HG03469 (cell line): ENCODE measurements around the gene CDK5.

Source experiments
- ATAC-seq: cut with Tn5 transposase; IDR thresholded peaks from one replicate; pipeline ENCODE4 v1.9.1; 2021; ENCODE audit warnings: mild to moderate bottlenecking, moderate library complexity, moderate number of reproducible peaks; ENCODE audit not compliant: unreplicated experiment

CDK5 gene

GRCh38 chr7:151074817-151075661, 17.3 kb upstream of the CDK5 start:
- ATAC-seq: no peak

- ATAC-seq: no peak
Observed at GRCh38 chr7:151073990-151074389, 16.3 kb upstream of the CDK5 start.

GRCh38 chr7:151071032-151071866, 13.6 kb upstream of the CDK5 start:
- ATAC-seq: no peak

GRCh38 chr7:151070574-151070960, 12.9 kb upstream of the CDK5 start:
- no peak for ATAC-seq

GRCh38 chr7:151069841-151070573, 12.3 kb upstream of the CDK5 start:
- ATAC-seq: no peak

- no peak for ATAC-seq
Observed at GRCh38 chr7:151068069-151068773, 10.5 kb upstream of the CDK5 start.

GRCh38 chr7:151066273-151066974, 8.7 kb upstream of the CDK5 start:
- ATAC-seq: no peak

- no peak for ATAC-seq
Observed at GRCh38 chr7:151065516-151065915, 7.8 kb upstream of the CDK5 start.

GRCh38 chr7:151064993-151065392, 7.3 kb upstream of the CDK5 start:
- ATAC-seq: no peak

- ATAC-seq: no peak
Observed at GRCh38 chr7:151064454-151064853, 6.8 kb upstream of the CDK5 start.

GRCh38 chr7:151063212-151063561, 5.5 kb upstream of the CDK5 start:
- no peak for ATAC-seq

GRCh38 chr7:151062399-151063211, 4.9 kb upstream of the CDK5 start:
- ATAC-seq: no peak

GRCh38 chr7:151062111-151062398, 4.4 kb upstream of the CDK5 start:
- no peak for ATAC-seq

- no peak for ATAC-seq
Observed at GRCh38 chr7:151061213-151062110, 3.8 kb upstream of the CDK5 start.

GRCh38 chr7:151060416-151061212, 2.9 kb upstream of the CDK5 start:
- no peak for ATAC-seq

GRCh38 chr7:151060113-151060415, 2.4 kb upstream of the CDK5 start:
- ATAC-seq: no peak

GRCh38 chr7:151059367-151060112, 1.8 kb upstream of the CDK5 start, which contains the start of gene SLC4A2:
Gene SLC4A2, plus strand, starts transcription at chr7:151059589. Its CDS starts 2,399 bp downstream, at chr7:151061988.
- no peak for ATAC-seq
